GM04503 (cell line): ENCODE data around the gene TRMT1.

Source experiments
- DNase-seq: peaks from one replicate; pipeline ENCODE4 v3.0.0-alpha.2; 2012; ENCODE audit warnings: low read depth

The TRMT1 gene

GRCh38 chr19:13102416-13102665 is 14.2 kb downstream of the TRMT1 start:
- DNase-seq, result no peak

- DNase-seq, result no peak
Observed at GRCh38 chr19:13101590-13102415, 14.7 kb downstream of the TRMT1 start.

- no peak for DNase-seq
Observed at GRCh38 chr19:13100841-13101589, 15.5 kb downstream of the TRMT1 start.

- no peak for DNase-seq
Observed at GRCh38 chr19:13100031-13100588, 16.4 kb downstream of the TRMT1 start.

GRCh38 chr19:13099073-13099999 is 17.2 kb downstream of the TRMT1 start:
- no peak for DNase-seq

GRCh38 chr19:13098277-13099072 is 18.1 kb downstream of the TRMT1 start:
- DNase-seq, result no peak

GRCh38 chr19:13097463-13098258 is 18.9 kb downstream of the TRMT1 start:
- DNase-seq, result no peak

- no peak for DNase-seq
Observed at GRCh38 chr19:13097033-13097462, 19.5 kb downstream of the TRMT1 start.

- DNase-seq, result no peak
Observed at GRCh38 chr19:13095934-13096927, 20.3 kb downstream of the TRMT1 start.

GRCh38 chr19:13095393-13095784 is 21.2 kb downstream of the TRMT1 start:
- no peak for DNase-seq

- DNase-seq, result no peak
Observed at GRCh38 chr19:13094771-13095392, 21.7 kb downstream of the TRMT1 start.

GRCh38 chr19:13094106-13094504 is 22.4 kb downstream of the TRMT1 start:
- DNase-seq, result no peak

GRCh38 chr19:13093407-13094105 is 23.0 kb downstream of the TRMT1 start:
- no peak for DNase-seq

GRCh38 chr19:13092606-13093235 is 23.8 kb downstream of the TRMT1 start:
- DNase-seq, result no peak

- no peak for DNase-seq
Observed at GRCh38 chr19:13092158-13092543, 24.4 kb downstream of the TRMT1 start.

- DNase-seq, result peak; percentile 47
Observed at GRCh38 chr19:13091400-13092157, 25.0 kb downstream of the TRMT1 start.
